HepG2 (cell line): ENCODE measurements around the gene ATP10A. TPM values are rescaled to one million over a fixed set of nuclear protein-coding genes. Genes with fewer than 3 reads are reported as not detected.

Source experiments
- ATAC-seq: fragments of 200-7000 bp; cut with Tn5 transposase; 3 replicates; pipeline ENCODE4 v1.9.1; 2020; ENCODE audit warnings: mild to moderate bottlenecking, moderate library complexity
- BruUV-seq: library from RNA; stranded (reverse); fragments of 400-500 nt; replicated peaks from 2 replicates; lab custom pipeline; 2021; lab: Mats Ljungman, UMichigan
- CTCF ChIA-PET: fragments of 300-600 bp; formaldehyde crosslinking; extraction: SDS; loops from one replicate; lab custom pipeline; 2021; ENCODE audit warnings: low total read pairs, inconsistent platforms, low intra/inter-chr PET ratio; lab: Yijun Ruan, JAX
- POLR2A ChIA-PET: fragments of 350-600 bp; sonication (Branson Sonifier 250); formaldehyde crosslinking; loops from one replicate; lab custom pipeline; 2020; ENCODE audit warnings: antibody characterized with exemption, inconsistent platforms; lab: Yijun Ruan, JAX
- DNase-seq: peaks from one replicate; pipeline ENCODE4 v3.0.0-alpha.2; 2015; ENCODE audit warnings: low spot score
- FAIRE-seq: peaks from 3 replicates; lab custom pipeline; 2011; peaks lifted over from hg19 to GRCh38; lab: Jason Lieb, UNC
- H2AFZ ChIP-seq: one replicate; pipeline ENCODE4 v1.6.1; 2011; ENCODE audit warnings: low read length, inconsistent platforms
- H3K27ac ChIP-seq: fragments of 300-600 bp; 3 replicates; pipeline ENCODE4 v1.8.0; 2011; ENCODE audit warnings: mixed run types, mild to moderate bottlenecking, mixed read lengths, low read length, inconsistent platforms; ENCODE audit not compliant: insufficient read depth; ENCODE audit errors: extremely low read length
- H3K27me3 ChIP-seq, 2 experiments: fragments of 200-600 bp in 1 of 2; 2 replicates in 1 of 2; 3 replicates in 1 of 2; pipeline versions ENCODE4 v1.6.0 to v1.8.0; 2011; ENCODE audit warnings: low read length in 2 of 2, mild to moderate bottlenecking in 2 of 2, moderate library complexity in 2 of 2, inconsistent platforms in 1 of 2; ENCODE audit not compliant: insufficient read depth in 2 of 2, control insufficient read depth in 1 of 2
- H3K36me3 ChIP-seq, 2 experiments: fragments of 200-600 bp in 1 of 2; replicated peaks in 1 of 2; 2 replicates in 1 of 2; 3 replicates in 1 of 2; pipeline versions ENCODE4 v1.5.1 to v1.8.0; 2011; ENCODE audit warnings: low read length in 2 of 2, inconsistent platforms in 1 of 2; ENCODE audit not compliant: insufficient read depth in 2 of 2, control insufficient read depth in 1 of 2
- H3K4me1 ChIP-seq: 2 replicates; pipeline ENCODE4 v1.5.1; 2012; ENCODE audit warnings: low read length, inconsistent platforms; ENCODE audit not compliant: insufficient read depth
- H3K4me2 ChIP-seq: 2 replicates; pipeline ENCODE4 v1.6.0; 2011; ENCODE audit warnings: low read depth, low read length, inconsistent platforms
- H3K4me3 ChIP-seq, 3 experiments: fragments of 200-600 bp in 1 of 3; sonication (generic), shearing (Covaris generic) in 1 of 3; replicated peaks in 1 of 3; 2 replicates each; pipeline ENCODE4 v1.5.1; 2011 to 2016; ENCODE audit warnings: low read length in 3 of 3, inconsistent platforms in 2 of 3, low read depth in 2 of 3, mild to moderate bottlenecking in 2 of 3, control low read depth in 1 of 3, mixed read lengths in 1 of 3; ENCODE audit not compliant: insufficient read depth in 1 of 3
- H3K79me2 ChIP-seq: one replicate; pipeline ENCODE4 v1.6.1; 2011; ENCODE audit warnings: low read length, inconsistent platforms; ENCODE audit not compliant: insufficient read depth
- H3K9ac ChIP-seq: 2 replicates; pipeline ENCODE4 v1.6.0; 2011; ENCODE audit warnings: mild to moderate bottlenecking, low read depth, low read length, inconsistent platforms; ENCODE audit not compliant: insufficient read depth
- H3K9me3 ChIP-seq: 2 replicates; pipeline ENCODE4 v1.5.1; 2012; ENCODE audit warnings: mild to moderate bottlenecking, low read length
- H4K20me1 ChIP-seq: 2 replicates; pipeline ENCODE4 v1.6.0; 2011; ENCODE audit warnings: inconsistent platforms, mild to moderate bottlenecking, low read length, moderate library complexity; ENCODE audit not compliant: insufficient read depth
- ARHGAP35 ChIP-seq: sonication (generic); formaldehyde crosslinking; IDR thresholded peaks from 2 replicates; pipeline ENCODE4 v1.9.0; 2022; ENCODE audit warnings: mild to moderate bottlenecking, inconsistent platforms, moderate library complexity, missing genetic modification reagents, borderline replicate concordance
- ATAD3A ChIP-seq: sonication (generic); formaldehyde crosslinking; IDR thresholded peaks from 2 replicates; pipeline ENCODE4 v1.4.0; 2020; ENCODE audit warnings: missing genetic modification reagents
- ESRRA ChIP-seq: sonication (generic); formaldehyde crosslinking; IDR thresholded peaks from 2 replicates; pipeline ENCODE4 v1.5.1; 2020; ENCODE audit warnings: mild to moderate bottlenecking, low read depth, missing genetic modification reagents
- FOXO1 ChIP-seq: sonication (generic); formaldehyde crosslinking; IDR thresholded peaks from 2 replicates; pipeline ENCODE4 v1.4.0; 2020; ENCODE audit warnings: missing genetic modification reagents
- HHEX ChIP-seq: IDR thresholded peaks from 2 replicates; pipeline ENCODE4 v1.6.1; 2016; ENCODE audit warnings: control low read depth
- IRX3 ChIP-seq: sonication (generic); formaldehyde crosslinking; IDR thresholded peaks from 2 replicates; pipeline ENCODE4 v1.8.1; 2023; ENCODE audit warnings: mild to moderate bottlenecking, low read depth, missing genetic modification reagents, borderline replicate concordance
- KAT7 ChIP-seq: IDR thresholded peaks from 2 replicates; pipeline ENCODE4 v1.6.1; 2018; ENCODE audit warnings: borderline replicate concordance, missing compliant biosample characterization
- KDM5B ChIP-seq: sonication (generic); formaldehyde crosslinking; IDR thresholded peaks from 2 replicates; pipeline ENCODE4 v1.4.0; 2020; ENCODE audit warnings: missing genetic modification reagents, mild to moderate bottlenecking, borderline replicate concordance
- POLR2AphosphoS5 ChIP-seq: IDR thresholded peaks from 2 replicates; pipeline ENCODE4 v1.6.1; 2012; ENCODE audit warnings: low read depth, low read length
- PRDM15 ChIP-seq: sonication (generic); formaldehyde crosslinking; IDR thresholded peaks from 2 replicates; pipeline ENCODE4 v1.4.0; 2020; ENCODE audit warnings: missing genetic modification reagents
- ZBTB46 ChIP-seq: sonication (generic); formaldehyde crosslinking; IDR thresholded peaks from 2 replicates; pipeline ENCODE4 v1.4.0; 2020; ENCODE audit warnings: mild to moderate bottlenecking, missing genetic modification reagents, borderline replicate concordance
- ZNF275 ChIP-seq: sonication (generic); formaldehyde crosslinking; IDR thresholded peaks from 2 replicates; pipeline ENCODE4 v1.8.0; 2022; ENCODE audit warnings: missing genetic modification reagents, mild to moderate bottlenecking, inconsistent platforms, borderline replicate concordance
- ZNF691 ChIP-seq: sonication (generic); formaldehyde crosslinking; IDR thresholded peaks from 2 replicates; pipeline ENCODE4 v1.4.0; 2020; ENCODE audit warnings: missing genetic modification reagents, low read depth, mild to moderate bottlenecking, borderline replicate concordance
- WGBS: methylation state at CpG from one replicate; pipeline ENCODE4 v1.1.6; 2017; ENCODE audit warnings: low lambda C conversion rate; 5-methylcytosine and 5-hydroxymethylcytosine counted together
- in situ Hi-C: cut with HindIII; loops from 2 replicates; pipeline ENCODE4 v1.10.0; 2017; ENCODE audit warnings: low pct_unique_long_range_greater_than_20kb; ENCODE audit not compliant: extremely low pct_ligation_motif_present
- intact Hi-C: fragments of 100-400 bp; cut with micrococcal nuclease; formaldehyde crosslinking; loops from one replicate; pipeline ENCODE4 v1.10.0; 2022; ENCODE audit not compliant: unreplicated experiment
- polyA plus RNA-seq, 8 experiments: library from polyadenylated mRNA; depleted of rRNA in 3 of 8; stranded (reverse) in 7 of 8; unstranded in 1 of 8; fragments of >200 nt; fragmentation: Illumina TruSeq in 4 of 8; extraction: Trizol in 4 of 8; gene quantifications; 2 replicates each; pipeline versions ENCODE4 v1.2.1 to v1.2.3, GENCODE V29; 2011 to 2016; ENCODE audit warnings: low read depth in 4 of 8, missing spikeins in 1 of 8, mixed read lengths in 1 of 8; ENCODE audit not compliant: insufficient read depth in 1 of 8
- total RNA-seq, 5 experiments: library from RNA; depleted of rRNA; stranded (reverse); fragments of >200 nt; fragmentation: Illumina TruSeq; extraction: Trizol; gene quantifications; 2 replicates each; pipeline ENCODE4 v1.2.3, GENCODE V29; 2016; ENCODE audit warnings: low read depth in 1 of 5

The ATP10A gene
- total and polyA plus RNA-seq, 2 of the 13 experiments (the other 11 are each of a cell fraction or from before 2014, with no cell fraction given) = 0.58 to 4.2 TPM

GRCh38 chr15:25850154-25851111 is 12.7 kb downstream of the ATP10A start:
- in situ Hi-C loops (no loop called here), intact Hi-C loops (no loop called here)
- Histone ChIP-seq H4K20me1 (no peaks in the 10 kb centered on the region), H3K4me2 (peak overlapping the region; percentile 75), H3K27me3 (no peaks in the 10 kb centered on the region; a peak in 1 of 5 replicates), H3K36me3 (no peaks in the 10 kb centered on the region), H3K79me2 (no peaks in the 10 kb centered on the region), H3K9ac (peak overlapping the region; percentile 58), H2AFZ (peak overlapping the region; percentile 56), H3K4me1 (peaks cover 66% of the 10 kb centered on the region), H3K9me3 (no peaks in the 10 kb centered on the region), H3K4me3 (peak overlapping the region; percentile 47 to 69 (median 57)), H3K27ac (peak overlapping the region; percentile 58)
- DNase-seq (peak; percentile 74), FAIRE-seq (peak; percentile 18), ATAC-seq (peak; percentile 87)
- ChIA-PET POLR2A (no interaction called here), CTCF (no interaction called here)
- BruUV-seq = no TSS peak
- 6% methylated on average over 23 of the region's 36 CpGs for WGBS
- TF ChIP-seq KAT7 (CRISPR knock-in tag) (no peak), HHEX (CRISPR knock-in tag) (no peak), ESRRA (CRISPR knock-in tag) (no peak), IRX3 (CRISPR knock-in tag) (no peak), ATAD3A (no peak), FOXO1 (no peak), ZNF691 (CRISPR knock-in tag) (no peak), KDM5B (CRISPR knock-in tag) (no peak), ZBTB46 (CRISPR knock-in tag) (no peak), ZNF275 (CRISPR knock-in tag) (no peak), PRDM15 (no peak), ARHGAP35 (CRISPR knock-in tag) (no peak), POLR2AphosphoS5 (no peak; the same call in 1 of the 2 replicates)
